Endothelial cell of umbilical vein (primary cell): ENCODE results near the gene RNFT2. TPM values are rescaled to one million over a fixed set of nuclear protein-coding genes. Genes with fewer than 3 reads are reported as not detected.

Experiments used
- BruUV-seq: library from RNA; stranded (reverse); fragments of 400-500 nt; replicated peaks from 2 replicates; lab custom pipeline; 2021; lab: Mats Ljungman, UMichigan
- CTCF ChIA-PET: fragments of 300-600, 350-600 bp; sonication (Branson Sonifier 250); formaldehyde crosslinking; loops from one replicate; lab custom pipeline; 2021; ENCODE audit warnings: antibody characterized with exemption, inconsistent platforms; lab: Charles Lee
- POLR2A ChIA-PET: fragments of 300-600, 350-600 bp; sonication (Branson Sonifier 250); formaldehyde crosslinking; loops from one replicate; lab custom pipeline; 2021; ENCODE audit warnings: antibody characterized with exemption, inconsistent platforms; lab: Charles Lee
- DNase-seq: peaks from one replicate; pipeline ENCODE4 v3.0.0-alpha.2; 2011; ENCODE audit warnings: low read depth, low spot score
- FAIRE-seq: peaks from 2 replicates; lab custom pipeline; 2011; peaks lifted over from hg19 to GRCh38; lab: Jason Lieb, UNC
- H2AFZ ChIP-seq: 2 replicates; pipeline ENCODE4 v1.6.0; 2012; ENCODE audit warnings: low read depth, low read length, control low read depth, inconsistent platforms
- H3K27ac ChIP-seq: 2 replicates; pipeline ENCODE4 v1.5.1; 2011; ENCODE audit warnings: low read depth, mild to moderate bottlenecking, control low read depth, low read length, moderate library complexity; ENCODE audit not compliant: insufficient read depth
- H3K27me3 ChIP-seq, 2 experiments: 2 replicates each; pipeline versions ENCODE4 v1.6.0 to v1.6.1; 2011; ENCODE audit warnings: low read length in 2 of 2, mixed read lengths in 1 of 2; ENCODE audit not compliant: control insufficient read depth in 2 of 2, insufficient read depth in 2 of 2
- H3K36me3 ChIP-seq, 2 experiments: 2 replicates in 1 of 2; 3 replicates in 1 of 2; pipeline ENCODE4 v1.5.1; 2011; ENCODE audit warnings: low read length in 2 of 2, mild to moderate bottlenecking in 1 of 2, moderate library complexity in 1 of 2; ENCODE audit not compliant: control insufficient read depth in 2 of 2, insufficient read depth in 2 of 2; ENCODE audit errors: extremely low read depth in 1 of 2
- H3K4me1 ChIP-seq: 3 replicates; pipeline ENCODE4 v1.5.1; 2011; ENCODE audit warnings: mild to moderate bottlenecking, low read length; ENCODE audit not compliant: control insufficient read depth, insufficient read depth; ENCODE audit errors: extremely low read depth
- H3K4me2 ChIP-seq: 2 replicates; pipeline ENCODE4 v1.6.1; 2011; ENCODE audit warnings: low read length, control low read depth, mixed read lengths; ENCODE audit not compliant: insufficient read depth
- H3K4me3 ChIP-seq, 3 experiments: fragments of 200-600 bp in 1 of 3; sonication (generic), shearing (Covaris generic) in 1 of 3; replicated peaks in 1 of 3; 2 replicates each; pipeline ENCODE4 v1.5.1; 2011 to 2016; ENCODE audit warnings: control low read depth in 3 of 3, low read length in 3 of 3, mild to moderate bottlenecking in 2 of 3, inconsistent platforms in 1 of 3, low read depth in 1 of 3, moderate library complexity in 1 of 3; ENCODE audit not compliant: insufficient read depth in 1 of 3
- H3K79me2 ChIP-seq: 2 replicates; pipeline ENCODE4 v1.6.0; 2012; ENCODE audit warnings: low read length, inconsistent platforms; ENCODE audit not compliant: control insufficient read depth, insufficient read depth
- H3K9ac ChIP-seq: replicated peaks from 2 replicates; pipeline ENCODE3; 2011; ENCODE audit warnings: low read length, control low read depth; ENCODE audit not compliant: insufficient read depth; ENCODE audit errors: extremely low read depth
- H3K9me1 ChIP-seq: replicated peaks from 3 replicates; pipeline ENCODE4 v1.6.0; 2011; ENCODE audit warnings: mild to moderate bottlenecking, low read length; ENCODE audit not compliant: control insufficient read depth, insufficient read depth; ENCODE audit errors: extremely low read depth
- H3K9me3 ChIP-seq: replicated peaks from 2 replicates; pipeline ENCODE4 v1.5.1; 2012; ENCODE audit warnings: low read length, inconsistent platforms; ENCODE audit not compliant: control insufficient read depth, insufficient read depth
- H4K20me1 ChIP-seq: replicated peaks from 2 replicates; pipeline ENCODE3; 2011; ENCODE audit warnings: mild to moderate bottlenecking, low read length; ENCODE audit not compliant: control insufficient read depth, insufficient read depth; ENCODE audit errors: extremely low read depth
- CTCF ChIP-seq, 2 donors: IDR thresholded peaks; 1 replicate in 1 of 2; 2 replicates in 1 of 2; pipeline ENCODE4 v1.5.1; 2011; ENCODE audit warnings: low read length in 2 of 2, mild to moderate bottlenecking in 2 of 2, moderate library complexity in 2 of 2, control low read depth in 1 of 2, inconsistent platforms in 1 of 2, low read depth in 1 of 2; ENCODE audit not compliant: insufficient read depth in 1 of 2; ENCODE audit errors: extremely low read depth in 1 of 2
- EZH2 ChIP-seq: IDR thresholded peaks from 2 replicates; pipeline ENCODE4 v1.6.1; 2012; ENCODE audit warnings: borderline replicate concordance, low read depth, mild to moderate bottlenecking, moderate library complexity, low read length, inconsistent platforms; ENCODE audit not compliant: severe bottlenecking
- FOS ChIP-seq: IDR thresholded peaks from 2 replicates; pipeline ENCODE4 v1.6.1; 2011; ENCODE audit warnings: mild to moderate bottlenecking, low read length, moderate library complexity, borderline replicate concordance; ENCODE audit not compliant: insufficient read depth
- GATA2 ChIP-seq: IDR thresholded peaks from 2 replicates; pipeline ENCODE4 v1.7.0; 2011; ENCODE audit warnings: low read depth, mild to moderate bottlenecking, moderate library complexity, mixed read lengths, low read length; ENCODE audit not compliant: insufficient read length, insufficient read depth
- JUN ChIP-seq: IDR thresholded peaks from 2 replicates; pipeline ENCODE4 v1.6.1; 2011; ENCODE audit warnings: borderline replicate concordance, low read depth; ENCODE audit not compliant: insufficient read length, insufficient read depth
- MAX ChIP-seq: IDR thresholded peaks from 2 replicates; pipeline ENCODE4 v1.6.1; 2011; ENCODE audit not compliant: insufficient read depth, insufficient read length
- MYC ChIP-seq: IDR thresholded peaks from one replicate; pipeline ENCODE4 v1.6.1; 2011; ENCODE audit warnings: mild to moderate bottlenecking, low read depth, low read length
- POLR2A ChIP-seq: IDR thresholded peaks from 2 replicates; pipeline ENCODE4 v1.6.1; 2012; ENCODE audit warnings: low read depth, mild to moderate bottlenecking, control low read depth, low read length
- POLR2AphosphoS5 ChIP-seq: IDR thresholded peaks from 2 replicates; pipeline ENCODE4 v1.6.1; 2012; ENCODE audit warnings: low read depth, mild to moderate bottlenecking, control low read depth, low read length, moderate library complexity; ENCODE audit not compliant: insufficient read depth
- dilution Hi-C: fragments of 300-500 bp; cut with MboI; formaldehyde crosslinking; loops from one replicate; pipeline ENCODE4 v1.15.0; 2019; ENCODE audit warnings: low sequenced_read_pairs; ENCODE audit not compliant: extremely low pct_ligation_motif_present
- intact Hi-C: fragments of 100-400 bp; cut with micrococcal nuclease; formaldehyde crosslinking; loops from one replicate; pipeline ENCODE4 v1.10.0; 2022
- polyA plus RNA-seq, 4 experiments: library from polyadenylated mRNA; depleted of rRNA in 3 of 4; stranded (reverse) in 3 of 4; unstranded in 1 of 4; fragments of >200 nt; gene quantifications; 2 replicates each; pipeline versions ENCODE4 v1.2.1 to v1.2.3, GENCODE V29; 2011 to 2012; ENCODE audit warnings: missing spikeins in 1 of 4
- total RNA-seq: library from RNA; stranded (reverse); gene quantifications from 2 replicates; pipeline ENCODE4 v1.2.3, GENCODE V29; 2021

Gene RNFT2
- total and polyA plus RNA-seq, 2 donors (not counting 3 experiments of a cell fraction or from before 2014, with no cell fraction given): 1.4 to 6.6 TPM

GRCh38 chr12:116881877-116882507, 143.9 kb downstream of the RNFT2 start:
- BruUV-seq: no TSS peak
- Histone ChIP-seq H3K27me3 (peaks cover 48 to 63% of the 10 kb centered on the region in 2 experiments), H3K4me1 (no peaks in the 10 kb centered on the region), H4K20me1 (no peaks in the 10 kb centered on the region), H3K27ac (no peak overlapping the region), H2AFZ (no peak overlapping the region), H3K79me2 (no peaks in the 10 kb centered on the region), H3K9me1 (no peaks in the 10 kb centered on the region), H3K36me3 (no peaks in the 10 kb centered on the region), H3K9me3 (no peaks in the 10 kb centered on the region), H3K9ac (no peak overlapping the region), H3K4me2 (no peak overlapping the region), H3K4me3 (no peak overlapping the region)
- FAIRE-seq (no peak), DNase-seq (no peak)
- dilution Hi-C loops: no loop called here
- intact Hi-C loops: loop anchor here (1.0 to 5.0 kb wide), 2 partner anchors 110 to 179 kb away; no protein-coding TSS in a partner anchor
- ChIA-PET POLR2A (no interaction called here), CTCF (interaction anchor here (0.6 to 3.9 kb wide), 13 partner anchors 10 to 935 kb away, joined by 3 to 61 read pairs (median 5); no protein-coding TSS in a partner anchor)
- no peak for TF ChIP-seq JUN
- TF ChIP-seq CTCF (IDR thresholded peaks at IDR 0.05; ENCODE audit: extremely low read depth in 1 of 2, insufficient read depth in 1 of 2, low read depth in 1 of 2, low read length in 2 of 2): no peak
- TF ChIP-seq EZH2: no peak
- TF ChIP-seq POLR2A: no peak
- no peak for TF ChIP-seq MYC
- no peak for TF ChIP-seq POLR2AphosphoS5
- TF ChIP-seq FOS: no peak
- no peak for TF ChIP-seq GATA2
- TF ChIP-seq MAX: no peak
